Lung microvascular endothelial cell (primary cell): Measurements from ENCODE around the gene ROPN1. TPM values are rescaled to one million over a fixed set of nuclear protein-coding genes. Genes with fewer than 3 reads are reported as not detected.
"Not testable (repeated sequence)": the region's sequence is repeated elsewhere in the genome, so short reads cannot be mapped to it uniquely, and the experiment has no call there.

Experiments used
- DNase-seq, 2 donors: peaks; one replicate each; pipeline versions ENCODE4 v3.0.0 to v3.0.0-alpha.2; 2010; ENCODE audit warnings: low read depth in 2 of 2
- total RNA-seq: library from RNA; depleted of rRNA; stranded (reverse); fragments of >200 nt; gene quantifications from 2 replicates; pipeline ENCODE4 v1.2.1, GENCODE V29; 2014

The ROPN1 gene
- total RNA-seq, 1 donor from 2014 or later, result not detected

- DNase-seq, result no peak
These were observed 5.6 kb upstream of the ROPN1 start for GRCh38 chr3:123997543-123997942.

GRCh38 chr3:123993818-123994217, 1.9 kb upstream of the ROPN1 start:
- no peak for DNase-seq

- no peak for DNase-seq
These were observed 5.5 kb downstream of the ROPN1 start for GRCh38 chr3:123986427-123986826.

GRCh38 chr3:123984957-123985356, 7.0 kb downstream of the ROPN1 start:
- no peak for DNase-seq

- DNase-seq, result no peak
These were observed 7.6 kb downstream of the ROPN1 start for GRCh38 chr3:123984350-123984749.

GRCh38 chr3:123981317-123981716, 10.6 kb downstream of the ROPN1 start:
- not testable (repeated sequence) for DNase-seq

- no peak for DNase-seq
These were observed 11.4 kb downstream of the ROPN1 start for GRCh38 chr3:123980539-123980938.

GRCh38 chr3:123979525-123980501, 12.1 kb downstream of the ROPN1 start:
- DNase-seq, result peak; percentile 17 to 21

- DNase-seq, result not testable (repeated sequence)
These were observed 15.0 kb downstream of the ROPN1 start for GRCh38 chr3:123976904-123977303.

GRCh38 chr3:123976181-123976898, 15.6 kb downstream of the ROPN1 start:
- DNase-seq, result not testable (repeated sequence)

- not testable (repeated sequence) for DNase-seq
These were observed 16.9 kb downstream of the ROPN1 start for GRCh38 chr3:123975030-123975429.

GRCh38 chr3:123971406-123971805, 20.5 kb downstream of the ROPN1 start:
- DNase-seq, result no peak

GRCh38 chr3:123967260-123967659, 24.7 kb downstream of the ROPN1 start:
- not testable (repeated sequence) for DNase-seq

GRCh38 chr3:123966799-123967198, 25.1 kb downstream of the ROPN1 start:
- DNase-seq, result not testable (repeated sequence)

GRCh38 chr3:123964793-123965192, 27.1 kb downstream of the ROPN1 start:
- DNase-seq, result not testable (repeated sequence)

GRCh38 chr3:123961508-123961856, 30.4 kb downstream of the ROPN1 start:
- no peak for DNase-seq

GRCh38 chr3:123960781-123961507, 31.0 kb downstream of the ROPN1 start, which contains the start of gene CCDC14:
Gene CCDC14, minus strand, starts transcription at chr3:123961229. Its CDS starts 56 bp downstream, at chr3:123961173.
- peak; percentile 57 to 96 for DNase-seq

GRCh38 chr3:123953735-123954134, 38.2 kb downstream of the ROPN1 start:
- no peak for DNase-seq

GRCh38 chr3:123952844-123953520, 38.9 kb downstream of the ROPN1 start:
- no peak for DNase-seq

GRCh38 chr3:123951522-123952447, 40.1 kb downstream of the ROPN1 start:
- no peak for DNase-seq
